IPS DF 6.9 (cell line): ENCODE measurements around the gene OLIG2.

Source experiments
- DNase-seq: peaks from one replicate; pipeline ENCODE4 v3.0.0-alpha.2; 2013; ENCODE audit warnings: low read depth, low spot score
- H3K27ac ChIP-seq: one replicate; pipeline ENCODE4 v1.5.1; 2013; ENCODE audit warnings: low read length, control low read depth
- H3K27me3 ChIP-seq: 2 replicates; pipeline ENCODE4 v1.6.1; 2013; ENCODE audit warnings: mild to moderate bottlenecking, low read length; ENCODE audit not compliant: control insufficient read depth, insufficient read depth
- H3K36me3 ChIP-seq: 2 replicates; pipeline ENCODE4 v1.6.1; 2013; ENCODE audit warnings: low read length; ENCODE audit not compliant: control insufficient read depth, insufficient read depth
- H3K4me1 ChIP-seq: 2 replicates; pipeline ENCODE4 v1.6.1; 2013; ENCODE audit warnings: low read length; ENCODE audit not compliant: control insufficient read depth, insufficient read depth
- H3K4me3 ChIP-seq: 2 replicates; pipeline ENCODE4 v1.5.1; 2013; ENCODE audit warnings: mild to moderate bottlenecking, low read length
- H3K9me3 ChIP-seq: 2 replicates; pipeline ENCODE4 v1.6.1; 2013; ENCODE audit warnings: low read length, inconsistent platforms; ENCODE audit not compliant: control insufficient read depth, insufficient read depth
- WGBS: extraction: QIAGEN DNeasy Blood & Tissue Kit; methylation state at CpG from one replicate; pipeline ENCODE4 v1.1.7; 2013; ENCODE audit warnings: mixed read lengths, missing lambda C conversion rate; ENCODE audit not compliant: insufficient read length, insufficient coverage; 5-methylcytosine and 5-hydroxymethylcytosine counted together

Gene OLIG2

DNA sequence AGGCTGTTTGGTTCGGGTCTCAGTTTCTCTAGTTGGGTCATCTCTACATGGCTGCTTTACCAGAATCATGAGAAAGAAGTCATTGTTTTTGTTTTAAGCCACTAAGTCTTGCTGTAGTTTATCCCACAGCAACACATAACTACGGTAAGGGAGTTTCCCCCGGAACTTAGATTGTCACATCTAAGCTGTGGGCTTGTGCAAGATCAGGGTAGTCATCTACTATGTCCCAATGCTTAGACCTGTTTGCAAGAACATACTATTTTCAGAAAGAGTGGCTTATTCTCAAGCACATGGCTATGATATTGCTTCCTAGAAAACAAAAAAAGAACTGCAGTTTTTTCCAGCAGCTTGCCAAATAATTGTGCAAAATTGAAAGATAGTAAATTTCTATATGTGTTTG lies 18.0 kb upstream of the OLIG2 start:
- Histone ChIP-seq H3K36me3 (no peaks in the 10 kb centered on the region), H3K4me1 (no peaks in the 10 kb centered on the region), H3K4me3 (no peak overlapping the region), H3K27me3 (no peaks in the 10 kb centered on the region), H3K9me3 (no peaks in the 10 kb centered on the region), H3K27ac (no peak overlapping the region)
- DNase-seq, result no peak
- no CpG with 5 or more reads among the region's 3 CpGs for WGBS

GRCh38 chr21:33008333-33009051 lies 17.2 kb upstream of the OLIG2 start:
- WGBS, result no CpG with 5 or more reads among the region's 3 CpGs
- H3K27ac ChIP-seq, result no peak overlapping the region

DNA sequence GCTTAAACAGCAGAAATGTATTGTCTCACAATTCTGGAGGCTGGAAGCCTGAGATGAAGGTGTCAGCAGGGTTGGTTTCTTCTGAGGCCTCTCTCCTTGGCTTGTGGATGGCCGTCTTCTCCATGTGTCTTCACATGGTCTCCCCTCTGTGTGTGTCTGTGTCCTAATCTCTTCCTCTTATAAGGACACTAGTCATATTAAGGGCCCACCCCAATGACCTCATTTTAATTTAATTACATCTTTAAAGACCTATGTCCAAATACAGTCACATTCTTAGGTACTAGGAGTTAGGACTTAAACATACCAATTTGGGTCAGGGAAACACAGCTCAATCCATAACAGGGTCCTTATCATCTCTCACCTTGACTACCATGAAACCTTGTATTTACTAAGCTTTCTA lies 14.8 kb upstream of the OLIG2 start:
- no peaks in the 10 kb centered on the region; the same call in 1 of the 2 replicates for H3K27me3 ChIP-seq
- no peak overlapping the region for H3K4me3 ChIP-seq
- no peaks in the 10 kb centered on the region for H3K4me1 ChIP-seq
- no peaks in the 10 kb centered on the region for H3K36me3 ChIP-seq
- no CpG with 5 or more reads among the region's 1 CpG for WGBS
- H3K9me3 ChIP-seq, result no peaks in the 10 kb centered on the region
- no peak for DNase-seq
- H3K27ac ChIP-seq, result no peak overlapping the region

More at GRCh38 chr21:33008333-33009051, 17.2 kb upstream of the OLIG2 start:
- no peak for DNase-seq
- H3K4me3 ChIP-seq, result no peak overlapping the region
- H3K27me3 ChIP-seq, result no peaks in the 10 kb centered on the region
- H3K4me1 ChIP-seq, result no peaks in the 10 kb centered on the region
- H3K36me3 ChIP-seq, result no peaks in the 10 kb centered on the region
- no peaks in the 10 kb centered on the region for H3K9me3 ChIP-seq

DNA sequence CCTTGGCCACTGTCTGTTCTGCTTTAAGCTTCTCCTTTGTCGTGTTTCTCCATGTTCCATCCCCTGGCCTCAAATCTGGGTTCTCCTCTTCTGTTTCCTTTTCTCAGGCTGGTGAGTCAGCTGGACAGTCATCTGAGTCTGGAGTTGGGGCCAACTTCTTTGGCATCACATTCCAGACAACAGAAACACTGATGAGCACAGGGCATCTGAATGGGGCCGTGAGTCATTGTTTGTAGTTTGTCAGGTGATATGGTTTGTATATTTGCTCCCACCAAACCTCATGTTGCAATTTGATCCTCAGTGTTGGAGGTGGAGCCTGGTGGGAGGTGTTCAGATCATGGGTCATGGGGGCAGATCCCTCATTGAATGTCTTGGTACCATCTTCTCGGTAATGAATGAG lies 14.3 kb upstream of the OLIG2 start:
- no peak overlapping the region for H3K27ac ChIP-seq
- no peak for DNase-seq
- WGBS, result no CpG with 5 or more reads among the region's 3 CpGs
- H3K36me3 ChIP-seq, result no peaks in the 10 kb centered on the region
- no peaks in the 10 kb centered on the region for H3K4me1 ChIP-seq
- no peaks in the 10 kb centered on the region for H3K9me3 ChIP-seq
- H3K4me3 ChIP-seq, result no peak overlapping the region
- no peaks in the 10 kb centered on the region; the same call in 1 of the 2 replicates for H3K27me3 ChIP-seq

DNA sequence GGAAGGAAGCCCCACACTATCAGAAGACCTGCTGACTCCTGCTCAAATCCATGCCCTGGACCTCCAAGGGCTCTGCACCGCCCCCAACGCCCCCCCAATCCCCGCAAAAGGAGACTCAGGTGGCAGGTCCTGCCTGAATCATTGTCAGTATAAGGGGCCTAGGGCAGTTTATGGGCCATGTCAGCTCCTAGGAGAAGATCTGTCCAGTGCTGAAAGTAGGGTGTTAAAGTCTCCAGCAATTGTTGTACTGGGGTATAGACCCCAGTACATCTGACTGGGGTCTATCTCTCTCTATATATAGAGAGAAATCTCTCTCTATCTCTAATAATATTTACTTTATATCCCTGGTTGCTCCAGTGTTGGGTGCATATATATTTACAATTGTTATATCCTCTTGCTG lies 12.1 kb upstream of the OLIG2 start:
- Histone ChIP-seq H3K4me1 (no peaks in the 10 kb centered on the region), H3K36me3 (no peaks in the 10 kb centered on the region), H3K27ac (no peak overlapping the region), H3K27me3 (peaks cover 11% of the 10 kb centered on the region), H3K9me3 (no peaks in the 10 kb centered on the region), H3K4me3 (no peak overlapping the region)
- DNase-seq, result no peak
- WGBS, result no CpG with 5 or more reads among the region's 3 CpGs

GRCh38 chr21:33014331-33014730 lies 11.4 kb upstream of the OLIG2 start:
- Histone ChIP-seq H3K27ac (no peak overlapping the region), H3K4me1 (no peaks in the 10 kb centered on the region), H3K4me3 (no peak overlapping the region), H3K9me3 (no peaks in the 10 kb centered on the region), H3K36me3 (no peaks in the 10 kb centered on the region), H3K27me3 (peaks cover 18% of the 10 kb centered on the region)
- DNase-seq, result no peak
- no CpG with 5 or more reads among the region's 2 CpGs for WGBS

- Histone ChIP-seq H3K9me3 (no peaks in the 10 kb centered on the region), H3K4me1 (no peaks in the 10 kb centered on the region), H3K36me3 (no peaks in the 10 kb centered on the region), H3K27me3 (peaks cover 25% of the 10 kb centered on the region), H3K4me3 (no peak overlapping the region), H3K27ac (no peak overlapping the region)
- no peak for DNase-seq
- no CpG with 5 or more reads among the region's 4 CpGs for WGBS
Measured at GRCh38 chr21:33015096-33015495, 10.6 kb upstream of the OLIG2 start.

GRCh38 chr21:33015756-33016155 lies 10.0 kb upstream of the OLIG2 start:
- no peaks in the 10 kb centered on the region for H3K9me3 ChIP-seq
- peaks cover 31% of the 10 kb centered on the region for H3K27me3 ChIP-seq
- no peaks in the 10 kb centered on the region for H3K36me3 ChIP-seq
- WGBS, result no CpG with 5 or more reads among the region's 3 CpGs
- no peaks in the 10 kb centered on the region; the same call in 1 of the 2 replicates for H3K4me1 ChIP-seq
- H3K27ac ChIP-seq, result no peak overlapping the region
- no peak for DNase-seq
- no peak overlapping the region for H3K4me3 ChIP-seq

DNA sequence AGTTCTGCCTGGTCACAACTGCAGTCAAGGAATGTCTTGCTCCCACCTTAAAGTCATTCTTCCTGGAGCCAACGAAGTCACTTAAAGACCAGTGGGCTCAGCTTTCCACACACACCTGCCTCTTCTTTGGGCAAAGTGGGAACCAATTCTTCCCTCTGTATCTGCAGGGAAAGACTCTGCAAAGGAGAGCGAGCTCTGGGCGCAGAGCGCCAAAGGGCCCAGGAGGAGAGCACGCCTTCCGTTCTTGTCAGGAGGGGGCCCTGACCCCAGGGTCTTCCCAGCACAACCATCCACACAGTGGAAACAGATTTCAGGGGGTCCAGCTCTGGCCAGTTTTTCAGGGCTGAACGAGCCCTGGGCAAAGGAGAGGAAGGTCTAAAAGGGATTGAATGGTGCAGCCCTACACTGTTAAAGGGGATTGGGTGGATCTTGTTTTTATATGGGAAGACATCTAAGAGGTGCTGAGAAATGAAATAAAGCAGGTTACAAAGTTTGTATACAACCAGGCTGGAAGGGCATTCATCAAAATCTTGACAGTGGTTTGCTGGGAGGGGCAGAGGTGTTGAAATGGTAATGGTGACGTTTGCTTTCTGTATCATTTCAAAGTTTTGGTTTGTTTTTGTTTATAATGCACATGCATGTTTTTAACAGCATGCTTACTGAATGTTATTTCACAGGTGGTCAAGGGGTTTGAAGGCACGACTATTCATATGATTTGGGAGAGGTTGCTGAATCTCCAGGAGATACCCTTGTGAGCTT lies 6.8 kb upstream of the OLIG2 start:
- H3K36me3 ChIP-seq, result no peaks in the 10 kb centered on the region
- H3K27ac ChIP-seq, result no peak overlapping the region
- no peaks in the 10 kb centered on the region for H3K9me3 ChIP-seq
- peaks cover 62% of the 10 kb centered on the region for H3K27me3 ChIP-seq
- no peak overlapping the region for H3K4me3 ChIP-seq
- H3K4me1 ChIP-seq, result peaks cover 2% of the 10 kb centered on the region; the same call in 1 of the 2 replicates
- whole genome bisulfite sequencing, result no CpG with 5 or more reads among the region's 9 CpGs
- no peak for DNase-seq

- DNase-seq, result no peak
- peaks cover 2% of the 10 kb centered on the region; the same call in 1 of the 2 replicates for H3K4me1 ChIP-seq
- no peaks in the 10 kb centered on the region for H3K36me3 ChIP-seq
- H3K4me3 ChIP-seq, result no peak overlapping the region; the same call in 1 of the 2 replicates
- peaks cover 68% of the 10 kb centered on the region for H3K27me3 ChIP-seq
- no peaks in the 10 kb centered on the region for H3K9me3 ChIP-seq
- H3K27ac ChIP-seq, result no peak overlapping the region
- no CpG with 5 or more reads among the region's 17 CpGs for WGBS
Measured at GRCh38 chr21:33019516-33019884, 6.2 kb upstream of the OLIG2 start.
